ENCODE measurements around the gene PPP1R3A. TPM values are rescaled to one million over a fixed set of nuclear protein-coding genes. Genes with fewer than 3 reads are reported as not detected.

Gene PPP1R3A
- total and polyA plus RNA-seq, 2 of the 8 experiments (the other 6 are each of a cell fraction or from before 2014, with no cell fraction given), result not detected

GRCh38 chr7:113891031-113891350, 27.8 kb downstream of the PPP1R3A start:
- no peak overlapping the region for H3K4ac ChIP-seq (replicated peaks; ENCODE audit: insufficient read length, low read depth, low read length)
- H3K23ac ChIP-seq (ENCODE audit: insufficient read length), result no peak overlapping the region
- H4K5ac ChIP-seq (ENCODE audit: insufficient read length, low read depth, low read length), result no peak overlapping the region
- no peak overlapping the region for H2BK5ac ChIP-seq (ENCODE audit: low read depth, low read length)
- H3K4me3 ChIP-seq (ENCODE audit: extremely low read depth in 1 of 4, insufficient read depth in 2 of 4, low read depth in 3 of 4, low read length in 4 of 4), result no peak overlapping the region
- H4K8ac ChIP-seq (ENCODE audit: extremely low read depth, insufficient read depth, low read length), result no peak overlapping the region
- no peak overlapping the region for H2AK5ac ChIP-seq (ENCODE audit: low read depth, low read length)
- DNase-seq (ENCODE audit: low read depth in 1 of 2, low spot score in 2 of 2), result no peak
- CTCF ChIA-PET (ENCODE audit: partially characterized antibody), result interaction anchor here (0.8 kb wide), 1 partner anchor 16 kb away, joined by 3 read pairs; no protein-coding TSS in a partner anchor
- no peak for FAIRE-seq
- no peak overlapping the region for H2BK15ac ChIP-seq (ENCODE audit: low read length)
- H4K91ac ChIP-seq (replicated peaks; ENCODE audit: insufficient read length, low read length), result no peak overlapping the region
- WGBS, 2 experiments (ENCODE audit: extremely low coverage in 1 of 2, insufficient coverage in 1 of 2, insufficient read length in 1 of 2, insufficient replicate concordance in 2 of 2, low coverage in 1 of 2, low lambda C conversion rate in 2 of 2, missing lambda C conversion rate in 1 of 2), result 93% methylated on average over 2 of the region's 2 CpGs; no CpG with 5 or more reads in 1 of the 2 experiments
- no peak overlapping the region for H3K56ac ChIP-seq (replicated peaks; ENCODE audit: insufficient read length, low read depth, low read length)
- H3K27me3 ChIP-seq (replicated peaks in 1 of 4; ENCODE audit: control insufficient read depth in 3 of 4, extremely low read depth in 1 of 4, insufficient read depth in 3 of 4, low read length in 3 of 4), result no peaks in the 10 kb centered on the region
- no peaks in the 10 kb centered on the region for H3K9me3 ChIP-seq (ENCODE audit: insufficient read depth in 2 of 2, low read depth in 1 of 2, low read length in 1 of 2)
- H4K20me1 ChIP-seq (replicated peaks in 1 of 2; ENCODE audit: control insufficient read depth in 1 of 2, insufficient read depth in 2 of 2, low read length in 2 of 2), result no peaks in the 10 kb centered on the region
- H3K9ac ChIP-seq (replicated peaks in 1 of 4; ENCODE audit: extremely low read depth in 1 of 4, low read depth in 3 of 4, low read length in 3 of 4), result no peak overlapping the region
- no peak overlapping the region for H3K4me2 ChIP-seq (ENCODE audit: insufficient read depth in 1 of 2, low read depth in 2 of 2, low read length in 2 of 2)
- H3K79me1 ChIP-seq (ENCODE audit: low read depth, low read length), result no peaks in the 10 kb centered on the region
- POLR2A ChIA-PET (ENCODE audit: partially characterized antibody), result no interaction called here
- no peak overlapping the region for H2BK120ac ChIP-seq (replicated peaks; ENCODE audit: low read depth, low read length)
- no peak overlapping the region for H3K14ac ChIP-seq (ENCODE audit: insufficient read length)
- H3K4me1 ChIP-seq (replicated peaks in 1 of 4; ENCODE audit: control insufficient read depth in 3 of 4, insufficient read depth in 4 of 4, low read length in 3 of 4), result no peaks in the 10 kb centered on the region; a peak in 1 of 7 replicates
- H2AFZ ChIP-seq (ENCODE audit: low read length), result no peak overlapping the region
- no peak overlapping the region for H2BK12ac ChIP-seq (ENCODE audit: low read depth, low read length)
- H3K27ac ChIP-seq (ENCODE audit: low read depth, low read length), result no peak overlapping the region
- H3K79me2 ChIP-seq (ENCODE audit: control insufficient read depth in 1 of 2, insufficient read depth in 2 of 2, low read length in 2 of 2), result no peaks in the 10 kb centered on the region
- no peak overlapping the region for H3K18ac ChIP-seq (ENCODE audit: extremely low read depth, low read length)
- no peaks in the 10 kb centered on the region for H3K23me2 ChIP-seq (ENCODE audit: low read depth, low read length)
- H2BK20ac ChIP-seq (ENCODE audit: low read length), result no peak overlapping the region
- no peaks in the 10 kb centered on the region for H3K36me3 ChIP-seq (ENCODE audit: control insufficient read depth in 2 of 4, insufficient read depth in 4 of 4, low read length in 3 of 4)
- TF ChIP-seq BACH1 (IDR thresholded peaks at IDR 0.05; ENCODE audit: low read length) (no peak), EP300 (IDR thresholded peaks at IDR 0.05; ENCODE audit: borderline replicate concordance in 1 of 2, low read depth in 2 of 2, low read length in 2 of 2) (no peak), ATF2 (IDR thresholded peaks at IDR 0.05; ENCODE audit: low read length) (no peak), SIN3A (conservative IDR thresholded peaks at IDR 0.05 in 1 of 2, IDR thresholded peaks at IDR 0.05 in 1 of 2; ENCODE audit: low read depth in 1 of 2, low read length in 2 of 2) (no peak), SRF (IDR thresholded peaks at IDR 0.05; ENCODE audit: low read depth, low read length) (no peak), HDAC2 (IDR thresholded peaks at IDR 0.05; ENCODE audit: borderline replicate concordance in 1 of 2, low read depth in 2 of 2, low read length in 2 of 2) (no peak), KDM5A (IDR thresholded peaks at IDR 0.05; ENCODE audit: low read length) (no peak), CREB1 (IDR thresholded peaks at IDR 0.05) (no peak), TEAD4 (IDR thresholded peaks at IDR 0.05; ENCODE audit: low read depth, low read length) (no peak), MAX (IDR thresholded peaks at IDR 0.05) (no peak), USF2 (IDR thresholded peaks at IDR 0.05; ENCODE audit: low read length) (no peak), POLR2AphosphoS5 (IDR thresholded peaks at IDR 0.05; ENCODE audit: low read depth, low read length) (no peak)
